Measurements from ENCODE around the gene CCDC134. TPM values are rescaled to one million over a fixed set of nuclear protein-coding genes. Genes with fewer than 3 reads are reported as not detected.
"Not testable (repeated sequence)": the region's sequence is repeated elsewhere in the genome, so short reads cannot be mapped to it uniquely, and the experiment has no call there.

The CCDC134 gene
- total RNA-seq, 1 donor from 2014 or later, result 11.3 TPM

DNA sequence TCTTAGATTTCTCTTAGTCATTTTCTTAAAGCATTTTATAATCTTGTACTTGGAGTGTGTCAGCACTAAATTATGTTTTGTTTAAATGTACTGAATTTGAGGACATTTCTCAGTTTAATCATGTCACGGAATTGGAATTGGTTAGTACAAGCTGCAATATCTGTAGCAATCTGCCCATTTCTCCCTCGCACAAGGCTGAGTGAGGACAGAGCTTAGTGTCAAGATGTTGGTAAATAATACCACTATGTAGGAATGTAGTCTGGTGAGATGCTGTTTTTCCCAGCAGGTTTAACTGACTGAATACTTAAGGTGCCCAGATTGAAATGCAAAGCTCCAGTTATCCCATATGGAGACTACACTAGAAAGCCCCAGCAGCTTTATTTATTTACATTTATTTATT lies 63.0 kb downstream of the CCDC134 start:
- Mint-ChIP-seq H3K27ac (ENCODE audit: unreplicated experiment) (no peak overlapping the region), H3K9me3 (ENCODE audit: unreplicated experiment) (no peaks in the 10 kb centered on the region), H3K36me3 (ENCODE audit: low read depth, unreplicated experiment) (peaks cover 9% of the 10 kb centered on the region), H3K4me3 (ENCODE audit: unreplicated experiment) (no peak overlapping the region), H3K4me1 (ENCODE audit: low read depth, unreplicated experiment) (peaks cover 28% of the 10 kb centered on the region), H3K27me3 (ENCODE audit: low read depth, unreplicated experiment) (no peaks in the 10 kb centered on the region)
- Histone ChIP-seq H4K20me1 (ENCODE audit: insufficient read depth, low read length) (peaks cover 72% of the 10 kb centered on the region), H3K4me2 (ENCODE audit: low read length) (no peak overlapping the region), H3K79me2 (ENCODE audit: insufficient read depth, low read length) (peaks cover 47% of the 10 kb centered on the region), H3K4me3 (ENCODE audit: insufficient read depth, low read depth, low read length) (no peak overlapping the region), H3K9me3 (ENCODE audit: insufficient read depth, low read depth, low read length) (no peaks in the 10 kb centered on the region), H3K4me1 (ENCODE audit: insufficient read depth, low read length) (peaks cover 28% of the 10 kb centered on the region), H3K27ac (ENCODE audit: low read depth, low read length) (no peak overlapping the region), H3K36me3 (ENCODE audit: insufficient read depth, low read length) (peaks cover 2% of the 10 kb centered on the region), H2AFZ (ENCODE audit: low read depth, low read length) (no peak overlapping the region), H3K27me3 (ENCODE audit: insufficient read depth, low read length) (no peaks in the 10 kb centered on the region), H3K9ac (ENCODE audit: low read length) (no peak overlapping the region)
- TF ChIP-seq EZH2 (IDR thresholded peaks at IDR 0.05; ENCODE audit: insufficient read depth, low read length), result no peak
- no peak for TF ChIP-seq CTCF (IDR thresholded peaks at IDR 0.05; ENCODE audit: insufficient read depth, low read depth, low read length)
- FAIRE-seq (no peak), DNase-seq (ENCODE audit: low read depth) (no peak)

DNA sequence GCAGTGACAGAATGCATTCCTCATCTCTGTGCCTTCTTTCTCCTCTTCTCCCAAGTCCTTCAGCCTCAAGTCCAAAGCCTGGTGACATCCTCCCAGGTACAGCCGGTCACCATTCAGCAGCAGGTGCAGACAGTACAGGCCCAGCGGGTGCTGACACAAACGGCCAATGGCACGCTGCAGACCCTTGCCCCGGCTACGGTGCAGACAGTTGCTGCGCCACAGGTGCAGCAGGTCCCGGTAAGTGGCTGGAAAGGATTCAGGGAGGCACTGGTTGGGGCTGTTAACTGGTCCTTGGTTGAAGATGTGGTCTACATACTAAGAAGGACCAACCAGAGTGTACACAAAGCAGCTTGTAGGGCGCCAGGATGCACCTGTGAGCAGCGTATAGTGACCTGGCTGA lies 68.1 kb downstream of the CCDC134 start:
- no peaks in the 10 kb centered on the region for H3K9me3 Mint-ChIP-seq (ENCODE audit: unreplicated experiment)
- H3K27ac ChIP-seq (ENCODE audit: low read depth, low read length), result no peak overlapping the region
- H3K27me3 Mint-ChIP-seq (ENCODE audit: low read depth, unreplicated experiment), result no peaks in the 10 kb centered on the region
- no peak for DNase-seq (ENCODE audit: low read depth)
- no peak overlapping the region for H3K9ac ChIP-seq (ENCODE audit: low read length)
- H3K4me3 ChIP-seq (ENCODE audit: insufficient read depth, low read depth, low read length), result no peak overlapping the region
- no peak overlapping the region for H3K4me2 ChIP-seq (ENCODE audit: low read length)
- H3K4me3 Mint-ChIP-seq (ENCODE audit: unreplicated experiment), result no peak overlapping the region
- peaks cover 3% of the 10 kb centered on the region for H3K4me1 Mint-ChIP-seq (ENCODE audit: low read depth, unreplicated experiment)
- H3K36me3 Mint-ChIP-seq (ENCODE audit: low read depth, unreplicated experiment), result peaks cover 19% of the 10 kb centered on the region
- no peak for FAIRE-seq
- H3K79me2 ChIP-seq (ENCODE audit: insufficient read depth, low read length), result peaks cover 18% of the 10 kb centered on the region
- H3K27ac Mint-ChIP-seq (ENCODE audit: unreplicated experiment), result no peak overlapping the region
- peaks cover 45% of the 10 kb centered on the region for H4K20me1 ChIP-seq (ENCODE audit: insufficient read depth, low read length)
- no peaks in the 10 kb centered on the region for H3K9me3 ChIP-seq (ENCODE audit: insufficient read depth, low read depth, low read length)
- TF ChIP-seq CTCF (IDR thresholded peaks at IDR 0.05; ENCODE audit: insufficient read depth, low read depth, low read length), result no peak
- TF ChIP-seq EZH2 (IDR thresholded peaks at IDR 0.05; ENCODE audit: insufficient read depth, low read length), result no peak
- no peaks in the 10 kb centered on the region for H3K4me1 ChIP-seq (ENCODE audit: insufficient read depth, low read length)
- H2AFZ ChIP-seq (ENCODE audit: low read depth, low read length), result no peak overlapping the region
- H3K36me3 ChIP-seq (ENCODE audit: insufficient read depth, low read length), result peaks cover 15% of the 10 kb centered on the region
- no peaks in the 10 kb centered on the region for H3K27me3 ChIP-seq (ENCODE audit: insufficient read depth, low read length)

DNA sequence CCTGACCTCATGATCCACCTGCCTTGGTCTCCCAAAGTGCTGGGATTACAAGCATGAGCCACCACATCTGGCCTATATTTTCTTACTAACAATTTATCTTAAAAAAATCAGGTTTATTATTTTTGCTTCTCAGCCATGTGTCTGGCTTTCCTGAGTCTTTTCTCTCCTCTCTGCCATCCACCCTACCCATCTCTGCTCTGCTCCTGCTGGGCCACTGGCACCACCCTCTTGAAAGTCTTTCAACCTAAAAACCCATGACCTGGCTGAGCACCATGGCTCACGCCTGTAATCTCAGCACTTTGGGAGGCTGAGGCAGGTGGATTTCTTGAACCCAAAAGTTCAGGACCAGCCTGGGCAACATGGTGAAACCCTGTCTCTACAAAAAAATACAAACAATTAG lies 69.6 kb downstream of the CCDC134 start:
- H3K36me3 Mint-ChIP-seq (ENCODE audit: low read depth, unreplicated experiment), result peaks cover 19% of the 10 kb centered on the region
- H3K9me3 ChIP-seq (ENCODE audit: insufficient read depth, low read depth, low read length); DNase-seq (ENCODE audit: low read depth); H3K4me2 ChIP-seq (ENCODE audit: low read length); H3K27ac ChIP-seq (ENCODE audit: low read depth, low read length); H3K9ac ChIP-seq (ENCODE audit: low read length); H3K4me3 ChIP-seq (ENCODE audit: insufficient read depth, low read depth, low read length); H3K27me3 ChIP-seq (ENCODE audit: insufficient read depth, low read length); H3K4me1 Mint-ChIP-seq (ENCODE audit: low read depth, unreplicated experiment); H3K4me3 Mint-ChIP-seq (ENCODE audit: unreplicated experiment); H2AFZ ChIP-seq (ENCODE audit: low read depth, low read length); H3K27me3 Mint-ChIP-seq (ENCODE audit: low read depth, unreplicated experiment); H3K27ac Mint-ChIP-seq (ENCODE audit: unreplicated experiment); FAIRE-seq; H3K4me1 ChIP-seq (ENCODE audit: insufficient read depth, low read length); H3K9me3 Mint-ChIP-seq (ENCODE audit: unreplicated experiment): not testable (repeated sequence)
- Histone ChIP-seq H3K79me2 (ENCODE audit: insufficient read depth, low read length) (peaks cover 10% of the 10 kb centered on the region), H3K36me3 (ENCODE audit: insufficient read depth, low read length) (peaks cover 23% of the 10 kb centered on the region), H4K20me1 (ENCODE audit: insufficient read depth, low read length) (peaks cover 42% of the 10 kb centered on the region)
